Activated CD8-positive, alpha-beta T cell treated with anti-CD3 and anti-CD28 coated beads for 36 hours (primary cell): Measurements from ENCODE around the gene ISCU. TPM values are rescaled to one million over a fixed set of nuclear protein-coding genes. Genes with fewer than 3 reads are reported as not detected.
"Not testable (repeated sequence)": the region's sequence is repeated elsewhere in the genome, so short reads cannot be mapped to it uniquely, and the experiment has no call there.

ENCODE experiments used
- ATAC-seq: fragments of 200-7000 bp; cut with Tn5 transposase; one replicate; pipeline ENCODE4 v1.10.0; 2021; ENCODE audit warnings: mild to moderate bottlenecking, moderate library complexity
- CTCF ChIA-PET: fragments of 350-600 bp; sonication (Branson Sonifier 250); formaldehyde crosslinking; loops from one replicate; lab custom pipeline; 2021; ENCODE audit warnings: antibody characterized with exemption; lab: Charles Lee
- POLR2A ChIA-PET: fragments of 350-600 bp; sonication (Branson Sonifier 250); formaldehyde crosslinking; loops from one replicate; lab custom pipeline; 2021; ENCODE audit warnings: antibody characterized with exemption; lab: Charles Lee
- DNase-seq: peaks from one replicate; pipeline ENCODE4 v3.0.0-alpha.2; 2020
- H3K27ac Mint-ChIP-seq: one replicate; pipeline ENCODE4 v1.8.0; 2021; ENCODE audit warnings: mild to moderate bottlenecking, mixed read lengths
- H3K27me3 Mint-ChIP-seq: one replicate; pipeline ENCODE4 v1.8.0; 2021; ENCODE audit warnings: mixed read lengths
- H3K36me3 Mint-ChIP-seq: one replicate; pipeline ENCODE4 v1.8.0; 2021; ENCODE audit warnings: low read depth, mixed read lengths
- H3K4me1 Mint-ChIP-seq: one replicate; pipeline ENCODE4 v1.8.0; 2021; ENCODE audit warnings: low read depth, mixed read lengths
- H3K4me3 Mint-ChIP-seq: one replicate; pipeline ENCODE4 v1.8.0; 2021; ENCODE audit warnings: mild to moderate bottlenecking, moderate library complexity, mixed read lengths
- H3K9me3 Mint-ChIP-seq: one replicate; pipeline ENCODE4 v1.8.0; 2021; ENCODE audit warnings: mixed read lengths
- intact Hi-C: fragments of 100-400 bp; cut with micrococcal nuclease; formaldehyde crosslinking; loops from one replicate; pipeline ENCODE4 v1.10.0; 2022
- total RNA-seq, 2 experiments: library from RNA; stranded (reverse); gene quantifications; one replicate each; pipeline ENCODE4 v1.2.3, GENCODE V29; 2021
- TF ChIP-seq, protein P1 (sequence below): fragments of 200-600 bp; IDR thresholded peaks from one replicate; pipeline ENCODE4 v1.8.0; 2022; ENCODE audit warnings: antibody characterized with exemption, mild to moderate bottlenecking

The ISCU gene
- total RNA-seq, 2 experiments from 2014 or later, result 69.4 to 70.5 TPM

DNA sequence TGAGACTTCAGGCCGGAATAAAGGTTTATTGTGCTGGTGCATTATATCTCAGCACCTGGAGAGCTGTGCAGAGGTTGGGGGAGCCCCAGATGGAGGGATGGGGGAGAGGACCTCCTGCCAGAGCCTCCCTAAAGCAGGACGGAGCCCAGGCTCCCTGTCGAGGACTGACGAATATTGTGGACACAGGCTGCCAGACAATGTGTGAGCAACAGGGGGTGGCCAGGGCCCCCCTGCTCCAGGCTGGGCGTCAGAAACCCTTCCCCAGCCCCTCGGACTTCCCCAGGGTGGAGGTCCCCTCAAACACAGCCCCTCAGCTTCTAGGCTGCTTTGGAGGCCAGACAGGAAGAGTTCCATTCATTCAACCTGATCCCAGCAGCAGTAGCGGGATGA, 27.4 kb downstream of the ISCU start:
- Mint-ChIP-seq H3K27ac (no peak overlapping the region), H3K27me3 (no peaks in the 10 kb centered on the region), H3K4me1 (no peaks in the 10 kb centered on the region), H3K9me3 (no peaks in the 10 kb centered on the region), H3K36me3 (no peaks in the 10 kb centered on the region), H3K4me3 (no peak overlapping the region)
- ChIA-PET POLR2A (interaction anchor here (1.1 kb wide), 1 partner anchor 31 kb away, joined by 4 read pairs; no protein-coding TSS in a partner anchor), CTCF (no interaction called here)
- no peak for ATAC-seq
- intact Hi-C loops, result no loop called here
- TF ChIP-seq, protein P1, sequence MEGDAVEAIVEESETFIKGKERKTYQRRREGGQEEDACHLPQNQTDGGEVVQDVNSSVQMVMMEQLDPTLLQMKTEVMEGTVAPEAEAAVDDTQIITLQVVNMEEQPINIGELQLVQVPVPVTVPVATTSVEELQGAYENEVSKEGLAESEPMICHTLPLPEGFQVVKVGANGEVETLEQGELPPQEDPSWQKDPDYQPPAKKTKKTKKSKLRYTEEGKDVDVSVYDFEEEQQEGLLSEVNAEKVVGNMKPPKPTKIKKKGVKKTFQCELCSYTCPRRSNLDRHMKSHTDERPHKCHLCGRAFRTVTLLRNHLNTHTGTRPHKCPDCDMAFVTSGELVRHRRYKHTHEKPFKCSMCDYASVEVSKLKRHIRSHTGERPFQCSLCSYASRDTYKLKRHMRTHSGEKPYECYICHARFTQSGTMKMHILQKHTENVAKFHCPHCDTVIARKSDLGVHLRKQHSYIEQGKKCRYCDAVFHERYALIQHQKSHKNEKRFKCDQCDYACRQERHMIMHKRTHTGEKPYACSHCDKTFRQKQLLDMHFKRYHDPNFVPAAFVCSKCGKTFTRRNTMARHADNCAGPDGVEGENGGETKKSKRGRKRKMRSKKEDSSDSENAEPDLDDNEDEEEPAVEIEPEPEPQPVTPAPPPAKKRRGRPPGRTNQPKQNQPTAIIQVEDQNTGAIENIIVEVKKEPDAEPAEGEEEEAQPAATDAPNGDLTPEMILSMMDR, result no peak
- DNase-seq, result no peak

GRCh38 chr12:108590463-108590862, 28.1 kb downstream of the ISCU start:
- H3K4me3 Mint-ChIP-seq, intact Hi-C loops, H3K36me3 Mint-ChIP-seq, CTCF ChIA-PET, ATAC-seq, H3K9me3 Mint-ChIP-seq, DNase-seq, H3K4me1 Mint-ChIP-seq, H3K27me3 Mint-ChIP-seq, H3K27ac Mint-ChIP-seq: not testable (repeated sequence)
- POLR2A ChIA-PET, result interaction anchor here (1.1 kb wide), 1 partner anchor 30 kb away, joined by 4 read pairs; no protein-coding TSS in a partner anchor

- Mint-ChIP-seq H3K9me3 (no peaks in the 10 kb centered on the region), H3K27me3 (no peaks in the 10 kb centered on the region), H3K36me3 (no peaks in the 10 kb centered on the region), H3K4me3 (no peak overlapping the region), H3K27ac (no peak overlapping the region), H3K4me1 (no peaks in the 10 kb centered on the region)
- intact Hi-C loops, result no loop called here
- DNase-seq (no peak), ATAC-seq (no peak)
- ChIA-PET POLR2A (interaction anchor here (1.1 kb wide), 1 partner anchor 30 kb away, joined by 4 read pairs; no protein-coding TSS in a partner anchor), CTCF (no interaction called here)
- TF ChIP-seq, protein P1, result no peak
Observed at GRCh38 chr12:108591267-108591980, 29.0 kb downstream of the ISCU start.

DNA sequence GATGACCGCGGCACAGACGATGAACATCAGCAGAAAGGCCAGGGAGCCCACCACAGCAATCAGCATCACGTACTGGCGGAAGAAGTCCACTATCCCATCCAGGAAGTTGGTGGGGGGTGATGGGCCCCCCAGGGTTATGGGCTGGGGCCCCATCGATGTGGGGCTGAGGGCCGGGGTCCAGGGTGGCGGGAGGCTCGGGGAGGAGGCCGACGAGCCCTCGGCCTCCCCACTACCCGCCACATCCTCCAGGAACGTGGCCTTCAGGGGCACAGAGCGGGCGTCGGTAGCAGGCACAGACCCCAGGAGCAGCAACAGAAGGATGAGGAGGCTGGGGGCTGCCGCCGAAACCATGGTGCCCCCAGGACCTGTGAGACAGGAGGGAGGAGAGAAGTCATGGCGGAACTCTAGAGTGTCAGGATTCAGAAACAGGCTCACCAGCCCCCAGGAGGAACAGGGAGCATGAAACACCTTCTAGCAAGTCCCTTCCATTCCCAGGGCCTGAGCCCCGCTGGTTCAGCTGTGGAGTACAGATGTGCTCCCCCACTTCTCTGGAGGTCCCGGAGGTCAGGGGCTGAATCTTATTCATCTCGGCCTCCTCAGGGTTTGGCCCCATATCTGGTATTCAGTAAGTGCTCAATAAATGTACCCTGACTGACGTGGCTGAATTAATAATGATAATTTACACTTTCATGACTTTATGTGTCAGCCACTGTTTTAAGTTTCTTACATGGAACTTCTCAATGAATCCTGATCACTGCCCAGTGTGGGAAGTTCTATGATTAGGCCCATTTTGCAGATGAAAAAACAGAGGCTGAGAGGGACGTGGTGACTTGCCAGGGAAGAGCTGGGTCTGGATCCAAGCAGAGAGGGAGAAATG, 29.9 kb downstream of the ISCU start:
- Mint-ChIP-seq H3K4me3 (no peak overlapping the region), H3K9me3 (no peaks in the 10 kb centered on the region), H3K36me3 (no peaks in the 10 kb centered on the region), H3K4me1 (no peaks in the 10 kb centered on the region), H3K27me3 (no peaks in the 10 kb centered on the region), H3K27ac (no peak overlapping the region)
- ATAC-seq (no peak), DNase-seq (no peak)
- TF ChIP-seq, protein P1, result no peak
- ChIA-PET POLR2A (no interaction called here), CTCF (no interaction called here)
- intact Hi-C loops, result no loop called here

GRCh38 chr12:108594323-108594903, 32.0 kb downstream of the ISCU start:
- Mint-ChIP-seq H3K4me1 (no peaks in the 10 kb centered on the region), H3K4me3 (no peak overlapping the region), H3K36me3 (no peaks in the 10 kb centered on the region), H3K9me3 (no peaks in the 10 kb centered on the region), H3K27me3 (no peaks in the 10 kb centered on the region), H3K27ac (no peak overlapping the region)
- DNase-seq (no peak), ATAC-seq (no peak)
- intact Hi-C loops, result no loop called here
- TF ChIP-seq, protein P1, result no peak
- POLR2A ChIA-PET, result interaction anchor here (0.7 kb wide), 1 partner anchor 801 kb away, joined by 3 read pairs; no protein-coding TSS in a partner anchor
- CTCF ChIA-PET, result interaction anchor here (0.8 to 4.2 kb wide), 2 partner anchors 12 to 23 kb away, joined by 3 to 17 read pairs; no protein-coding TSS in a partner anchor
